NT2/D1 (cell line): ENCODE measurements around the gene TRIM33.

ENCODE experiments used
- SUZ12 ChIP-seq: IDR thresholded peaks from 2 replicates; pipeline ENCODE4 v1.6.1; 2011; ENCODE audit not compliant: insufficient read length, insufficient read depth; ENCODE audit errors: extremely low read depth
- ZNF274 ChIP-seq: IDR thresholded peaks from 2 replicates; pipeline ENCODE4 v1.6.1; 2011; ENCODE audit warnings: mild to moderate bottlenecking, low read depth, low read length

GRCh38 chr1:114508386-114508898 is 2.6 kb downstream of the TRIM33 start:
- TF ChIP-seq SUZ12 (no peak), ZNF274 (no peak)
